ENCODE measurements around the gene TSPAN14. TPM values are rescaled to one million over a fixed set of nuclear protein-coding genes. Genes with fewer than 3 reads are reported as not detected.

TSPAN14 gene
- total and polyA plus RNA-seq, 10 of the 15 experiments (the other 5 are each of a cell fraction or from before 2014, with no cell fraction given) = 2.5 to 31.7 (median 17.9) TPM

GRCh38 chr10:80580638-80581468, 126.7 kb downstream of the TSPAN14 start:
- H3K27ac ChIP-seq (ENCODE audit: control insufficient read depth, insufficient read depth) = no peak overlapping the region
- H3K36me3 ChIP-seq (ENCODE audit: control insufficient read depth in 2 of 2, insufficient read depth in 2 of 2, low read length in 1 of 2) = no peaks in the 10 kb centered on the region
- H2AFZ ChIP-seq (ENCODE audit: control insufficient read depth, low read depth, low read length) = no peak overlapping the region
- WGBS (ENCODE audit: insufficient coverage, insufficient replicate concordance, low lambda C conversion rate, missing lambda C conversion rate) = 87% methylated on average over 7 of the region's 7 CpGs
- DNase-seq (ENCODE audit: low read depth, low spot score) = no peak
- no peak overlapping the region for H3K4me2 ChIP-seq (ENCODE audit: control insufficient read depth, insufficient read depth)
- intact Hi-C loops (cut with micrococcal nuclease; ENCODE audit: unreplicated experiment) = no loop called here
- ChIA-PET CTCF (interaction anchor here (0.9 to 1.1 kb wide), 4 partner anchors 12 to 116 kb away, joined by 3 read pairs; no protein-coding TSS in a partner anchor), SMC1A (ENCODE audit: uncharacterized antibody, unreplicated experiment) (interaction anchor here (1.1 to 1.2 kb wide), 2 partner anchors 13 to 44 kb away, joined by 3 to 6 read pairs; no protein-coding TSS in a partner anchor), RAD21 (ENCODE audit: unreplicated experiment) (interaction anchor here (0.7 to 1.0 kb wide), 2 partner anchors 44 to 136 kb away, joined by 4 read pairs; no protein-coding TSS in a partner anchor), POLR2A (no interaction called here)
- H3K4me3 ChIP-seq = no peak overlapping the region
- H3K9ac ChIP-seq (ENCODE audit: control insufficient read depth, insufficient read depth, low read length) = no peak overlapping the region
- no peak for FAIRE-seq
- BruUV-seq (replicated peaks) = no TSS peak
- peaks cover 2% of the 10 kb centered on the region; the same call in 1 of the 2 replicates for H3K4me1 ChIP-seq (ENCODE audit: control insufficient read depth, insufficient read depth, low read length)
- H3K27me3 ChIP-seq (replicated peaks in 1 of 2; ENCODE audit: control insufficient read depth in 2 of 2, insufficient read depth in 2 of 2, low read length in 1 of 2) = no peaks in the 10 kb centered on the region
- no peak for TF ChIP-seq CHD1 (IDR thresholded peaks at IDR 0.05; ENCODE audit: low read depth, low read length)
- TF ChIP-seq GATAD2B (conservative IDR thresholded peaks at IDR 0.05; ENCODE audit: low read depth) = no peak
- TF ChIP-seq ZNF274 (IDR thresholded peaks at IDR 0.05; ENCODE audit: insufficient read depth, insufficient read length) = no peak
- TF ChIP-seq CREM (IDR thresholded peaks at IDR 0.05; ENCODE audit: low read depth) = no peak
- no peak for TF ChIP-seq SIX5 (IDR thresholded peaks at IDR 0.05; ENCODE audit: low read depth, low read length, severe bottlenecking)
- TF ChIP-seq MTA3 (IDR thresholded peaks at IDR 0.05; ENCODE audit: borderline replicate concordance, low read length) = no peak
- TF ChIP-seq SMC3 (IDR thresholded peaks at IDR 0.05; ENCODE audit: borderline replicate concordance, low read length) = no peak
- TF ChIP-seq IKZF2 (IDR thresholded peaks at IDR 0.05) = no peak
- TF ChIP-seq KLF5 (IDR thresholded peaks at IDR 0.05; ENCODE audit: partially characterized antibody) = no peak
- no peak for TF ChIP-seq TCF12 (IDR thresholded peaks at IDR 0.05; ENCODE audit: low read depth, low read length)
- TF ChIP-seq POLR2A (IDR thresholded peaks at IDR 0.05; ENCODE audit: low read depth, low read length) = no peak
- no peak for TF ChIP-seq ZNF592 (IDR thresholded peaks at IDR 0.05)
- TF ChIP-seq, protein P1, sequence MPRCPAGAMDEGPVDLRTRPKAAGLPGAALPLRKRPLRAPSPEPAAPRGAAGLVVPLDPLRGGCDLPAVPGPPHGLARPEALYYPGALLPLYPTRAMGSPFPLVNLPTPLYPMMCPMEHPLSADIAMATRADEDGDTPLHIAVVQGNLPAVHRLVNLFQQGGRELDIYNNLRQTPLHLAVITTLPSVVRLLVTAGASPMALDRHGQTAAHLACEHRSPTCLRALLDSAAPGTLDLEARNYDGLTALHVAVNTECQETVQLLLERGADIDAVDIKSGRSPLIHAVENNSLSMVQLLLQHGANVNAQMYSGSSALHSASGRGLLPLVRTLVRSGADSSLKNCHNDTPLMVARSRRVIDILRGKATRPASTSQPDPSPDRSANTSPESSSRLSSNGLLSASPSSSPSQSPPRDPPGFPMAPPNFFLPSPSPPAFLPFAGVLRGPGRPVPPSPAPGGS (IDR thresholded peaks at IDR 0.05; ENCODE audit: borderline replicate concordance, insufficient read depth, low read depth, low read length, poor library complexity, severe bottlenecking) = no peak
- H3K79me2 ChIP-seq (ENCODE audit: control insufficient read depth, insufficient read depth, low read length) = no peaks in the 10 kb centered on the region
- ATAC-seq = no peak
- no peaks in the 10 kb centered on the region for H4K20me1 ChIP-seq (ENCODE audit: control insufficient read depth, insufficient read depth)
- in situ Hi-C loops (cut with MboI) = no loop called here
- H3K9me3 ChIP-seq (replicated peaks; ENCODE audit: control insufficient read depth, insufficient read depth, low read length) = no peaks in the 10 kb centered on the region; the same call in 2 of the 3 replicates
